ENCODE measurements around the gene PNPLA7. TPM values are rescaled to one million over a fixed set of nuclear protein-coding genes. Genes with fewer than 3 reads are reported as not detected.
A peak's percentile ranks its signal among the peaks of the same experiment; 100 is the strongest.

The PNPLA7 gene
- total RNA-seq, 4 donors from 2014 or later, result 12.2 to 97.0 (median 33.3) TPM

- no peaks in the 10 kb centered on the region for H3K27me3 ChIP-seq
- H3K9me3 ChIP-seq, result no peaks in the 10 kb centered on the region
- DNase-seq (ENCODE audit: low spot score in 2 of 2), result no peak
- H3K36me3 ChIP-seq, result peaks cover 39% of the 10 kb centered on the region
- H3K4me3 ChIP-seq, result no peak overlapping the region
- no peak overlapping the region for H3K27ac ChIP-seq
- TF ChIP-seq CTCF (IDR thresholded peaks at IDR 0.05) (no peak), POLR2A (IDR thresholded peaks at IDR 0.05) (no peak), EP300 (IDR thresholded peaks at IDR 0.05) (no peak), POLR2AphosphoS5 (IDR thresholded peaks at IDR 0.05) (no peak)
- 73% methylated on average over 5 of the region's 23 CpGs for WGBS
- H3K4me1 ChIP-seq, result peaks cover 30% of the 10 kb centered on the region
These were observed 30.2 kb upstream of the PNPLA7 start for GRCh38 chr9:137580209-137580953.

GRCh38 chr9:137579259-137579604 is 29.0 kb upstream of the PNPLA7 start:
- no peak for DNase-seq (ENCODE audit: low spot score in 2 of 2)
- Histone ChIP-seq H3K4me1 (peaks cover 34% of the 10 kb centered on the region), H3K4me3 (peak overlapping the region; percentile 73), H3K27ac (peak overlapping the region; percentile 16), H3K36me3 (peaks cover 41% of the 10 kb centered on the region), H3K27me3 (no peaks in the 10 kb centered on the region), H3K9me3 (no peaks in the 10 kb centered on the region)
- TF ChIP-seq POLR2A (IDR thresholded peaks at IDR 0.05), result no peak
- TF ChIP-seq EP300 (IDR thresholded peaks at IDR 0.05), result no peak
- TF ChIP-seq POLR2AphosphoS5 (IDR thresholded peaks at IDR 0.05), result no peak
- WGBS, result 43% methylated on average over 11 of the region's 19 CpGs

- WGBS, result 0% methylated on average over 32 of the region's 82 CpGs
- peak within 1 kb of the TSS; percentile 16 for H3K27ac ChIP-seq
- TF ChIP-seq EP300 (IDR thresholded peaks at IDR 0.05) (no peak), CTCF (IDR thresholded peaks at IDR 0.05) (peak; percentile 78 to 99), POLR2A (IDR thresholded peaks at IDR 0.05) (peak in 1 of 2 donors; percentile 17), POLR2AphosphoS5 (IDR thresholded peaks at IDR 0.05) (peak in 1 of 3 donors; percentile 81)
- no peaks in the 10 kb centered on the region for H3K9me3 ChIP-seq
- H3K4me1 ChIP-seq, result peaks cover 34% of the 10 kb centered on the region
- peak; percentile 96 for DNase-seq (ENCODE audit: low spot score in 2 of 2)
- H3K27me3 ChIP-seq, result no peaks in the 10 kb centered on the region
- H3K4me3 ChIP-seq, result peak within 1 kb of the TSS; percentile 73
- peaks cover 41% of the 10 kb centered on the region for H3K36me3 ChIP-seq
These were observed 28.5 kb upstream of the PNPLA7 start, which contains the start of gene DPH7 for GRCh38 chr9:137578518-137579258. DPH7 (minus strand) TSS chr9:137578925; CDS start chr9:137578777, 148 bp downstream.

GRCh38 chr9:137575716-137576411 is 25.7 kb upstream of the PNPLA7 start:
- Histone ChIP-seq H3K36me3 (peaks cover 35% of the 10 kb centered on the region), H3K9me3 (no peaks in the 10 kb centered on the region), H3K4me1 (peaks cover 34% of the 10 kb centered on the region), H3K27me3 (no peaks in the 10 kb centered on the region), H3K4me3 (no peak overlapping the region), H3K27ac (no peak overlapping the region)
- WGBS, result 86% methylated on average over 11 of the region's 12 CpGs
- no peak for DNase-seq (ENCODE audit: low spot score in 2 of 2)
- no peak for TF ChIP-seq POLR2A (IDR thresholded peaks at IDR 0.05)
- TF ChIP-seq POLR2AphosphoS5 (IDR thresholded peaks at IDR 0.05), result no peak
- no peak for TF ChIP-seq EP300 (IDR thresholded peaks at IDR 0.05)
- TF ChIP-seq CTCF (IDR thresholded peaks at IDR 0.05), result no peak

- no peak for DNase-seq (ENCODE audit: low spot score in 2 of 2)
- H3K4me1 ChIP-seq, result peaks cover 34% of the 10 kb centered on the region
- H3K4me3 ChIP-seq, result no peak overlapping the region
- H3K9me3 ChIP-seq, result no peaks in the 10 kb centered on the region
- WGBS, result 48% methylated on average over 9 of the region's 9 CpGs
- no peak overlapping the region for H3K27ac ChIP-seq
- TF ChIP-seq POLR2AphosphoS5 (IDR thresholded peaks at IDR 0.05), result no peak
- TF ChIP-seq EP300 (IDR thresholded peaks at IDR 0.05), result no peak
- no peak for TF ChIP-seq POLR2A (IDR thresholded peaks at IDR 0.05)
- TF ChIP-seq CTCF (IDR thresholded peaks at IDR 0.05), result no peak
- peaks cover 35% of the 10 kb centered on the region for H3K36me3 ChIP-seq
- H3K27me3 ChIP-seq, result no peaks in the 10 kb centered on the region
These were observed 25.1 kb upstream of the PNPLA7 start for GRCh38 chr9:137575364-137575715.

All from suprapubic skin (tissue), 4 donors.